ENCODE results near the gene LEMD1.

The LEMD1 gene

DNA sequence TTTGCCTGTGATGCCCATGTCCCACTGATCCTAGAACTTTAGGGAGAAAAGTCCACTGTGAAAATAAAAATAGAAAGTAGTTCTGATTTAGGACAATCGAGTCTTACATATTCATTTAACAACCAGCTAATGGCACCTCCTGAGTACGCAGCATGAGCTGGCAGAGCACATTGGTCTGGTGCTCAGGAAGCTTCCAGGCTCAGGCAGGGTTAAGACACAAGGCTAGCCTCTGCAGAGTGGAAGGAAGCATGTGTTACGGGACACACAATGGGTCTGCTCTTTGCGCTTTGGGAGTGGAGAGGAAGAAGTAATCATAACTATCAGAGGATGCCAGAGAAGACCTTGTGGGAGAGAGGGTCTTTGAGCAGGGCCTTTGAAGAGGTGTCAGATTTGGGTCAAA is 61.0 kb downstream of the LEMD1 start:
- H3K27ac ChIP-seq = no peak overlapping the region
- TF ChIP-seq, protein P1, sequence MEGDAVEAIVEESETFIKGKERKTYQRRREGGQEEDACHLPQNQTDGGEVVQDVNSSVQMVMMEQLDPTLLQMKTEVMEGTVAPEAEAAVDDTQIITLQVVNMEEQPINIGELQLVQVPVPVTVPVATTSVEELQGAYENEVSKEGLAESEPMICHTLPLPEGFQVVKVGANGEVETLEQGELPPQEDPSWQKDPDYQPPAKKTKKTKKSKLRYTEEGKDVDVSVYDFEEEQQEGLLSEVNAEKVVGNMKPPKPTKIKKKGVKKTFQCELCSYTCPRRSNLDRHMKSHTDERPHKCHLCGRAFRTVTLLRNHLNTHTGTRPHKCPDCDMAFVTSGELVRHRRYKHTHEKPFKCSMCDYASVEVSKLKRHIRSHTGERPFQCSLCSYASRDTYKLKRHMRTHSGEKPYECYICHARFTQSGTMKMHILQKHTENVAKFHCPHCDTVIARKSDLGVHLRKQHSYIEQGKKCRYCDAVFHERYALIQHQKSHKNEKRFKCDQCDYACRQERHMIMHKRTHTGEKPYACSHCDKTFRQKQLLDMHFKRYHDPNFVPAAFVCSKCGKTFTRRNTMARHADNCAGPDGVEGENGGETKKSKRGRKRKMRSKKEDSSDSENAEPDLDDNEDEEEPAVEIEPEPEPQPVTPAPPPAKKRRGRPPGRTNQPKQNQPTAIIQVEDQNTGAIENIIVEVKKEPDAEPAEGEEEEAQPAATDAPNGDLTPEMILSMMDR (conservative IDR thresholded peaks at IDR 0.05) = no peak

DNA sequence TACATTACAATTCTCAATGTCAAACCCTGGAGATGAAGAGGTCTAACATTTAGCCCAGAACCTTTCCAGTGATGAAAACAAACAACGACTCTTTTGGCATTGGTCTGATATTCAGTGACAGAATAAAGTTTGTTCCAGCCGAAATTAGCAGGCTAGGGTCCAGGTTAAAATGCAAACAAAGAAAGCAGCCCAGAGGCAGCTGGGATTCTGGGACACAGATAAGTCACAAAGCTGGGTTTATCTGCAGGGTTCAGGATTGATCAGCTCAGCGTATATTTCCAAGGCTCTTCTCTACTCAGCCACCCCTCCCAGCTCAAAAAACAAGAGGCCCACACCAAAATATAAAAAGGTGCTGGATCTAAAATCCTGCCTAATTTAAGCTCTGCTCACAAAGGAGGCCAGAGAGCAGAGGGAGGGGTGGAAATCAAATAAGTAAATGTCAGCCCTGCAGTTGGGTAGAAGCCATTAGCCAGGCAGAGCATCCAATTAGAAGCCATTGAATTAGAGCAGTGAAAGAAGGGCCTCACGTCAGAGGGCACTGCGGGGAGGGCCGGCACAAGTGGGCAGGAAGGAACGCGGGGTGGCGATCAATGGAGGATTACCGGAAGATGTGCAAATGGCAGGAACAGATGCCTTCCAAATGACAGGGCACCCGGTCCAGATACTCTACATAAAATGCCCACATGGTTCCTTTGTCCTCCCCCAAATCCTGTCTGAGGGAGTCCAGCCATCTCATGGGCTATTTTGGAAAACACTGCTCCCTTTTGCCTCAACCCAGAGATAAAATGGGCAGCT is 61.9 kb downstream of the LEMD1 start:
- H3K27ac ChIP-seq = no peak overlapping the region
- TF ChIP-seq, protein P1 (conservative IDR thresholded peaks at IDR 0.05) = no peak

DNA sequence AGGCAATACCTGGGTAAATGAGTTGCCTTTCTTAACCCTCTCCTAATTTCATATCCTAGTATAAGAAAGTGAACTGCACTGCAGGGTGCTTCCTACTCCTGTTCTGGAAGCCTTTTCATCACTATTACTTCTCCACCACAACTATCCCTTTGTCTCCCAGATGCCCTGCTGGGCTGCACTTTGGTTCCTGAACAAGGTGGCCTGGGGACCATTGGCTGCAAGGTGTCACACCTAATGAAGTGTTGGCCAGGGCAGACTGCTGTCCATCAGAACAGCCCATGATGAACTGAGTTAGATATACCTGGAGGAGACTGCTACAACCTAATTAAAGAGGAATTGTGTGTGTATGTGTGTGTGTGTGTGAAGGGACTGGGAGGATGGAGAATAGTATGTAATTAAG is 63.3 kb downstream of the LEMD1 start:
- TF ChIP-seq, protein P1 (conservative IDR thresholded peaks at IDR 0.05) = no peak
- H3K27ac ChIP-seq = no peak overlapping the region

DNA sequence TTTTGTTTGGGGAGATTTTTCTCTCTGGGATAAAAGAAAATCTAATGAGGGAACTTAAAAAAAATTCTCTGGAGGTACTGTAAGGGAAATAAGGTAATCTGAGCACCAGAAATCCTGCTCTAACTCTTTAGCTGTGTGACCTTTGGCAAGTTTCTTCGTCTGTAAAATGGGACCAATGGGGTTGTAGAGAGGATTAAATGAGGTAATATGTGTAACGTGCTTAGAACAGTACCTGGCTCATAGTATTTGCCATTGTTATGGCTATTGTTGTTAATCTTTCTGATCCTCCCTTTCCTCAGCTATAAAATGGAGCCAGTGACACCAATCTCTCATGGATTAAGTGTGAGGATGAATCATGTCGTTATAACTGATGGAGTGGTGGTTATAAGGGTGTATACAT is 64.3 kb downstream of the LEMD1 start:
- TF ChIP-seq, protein P1 (conservative IDR thresholded peaks at IDR 0.05) = no peak
- H3K27ac ChIP-seq = no peak overlapping the region

DNA sequence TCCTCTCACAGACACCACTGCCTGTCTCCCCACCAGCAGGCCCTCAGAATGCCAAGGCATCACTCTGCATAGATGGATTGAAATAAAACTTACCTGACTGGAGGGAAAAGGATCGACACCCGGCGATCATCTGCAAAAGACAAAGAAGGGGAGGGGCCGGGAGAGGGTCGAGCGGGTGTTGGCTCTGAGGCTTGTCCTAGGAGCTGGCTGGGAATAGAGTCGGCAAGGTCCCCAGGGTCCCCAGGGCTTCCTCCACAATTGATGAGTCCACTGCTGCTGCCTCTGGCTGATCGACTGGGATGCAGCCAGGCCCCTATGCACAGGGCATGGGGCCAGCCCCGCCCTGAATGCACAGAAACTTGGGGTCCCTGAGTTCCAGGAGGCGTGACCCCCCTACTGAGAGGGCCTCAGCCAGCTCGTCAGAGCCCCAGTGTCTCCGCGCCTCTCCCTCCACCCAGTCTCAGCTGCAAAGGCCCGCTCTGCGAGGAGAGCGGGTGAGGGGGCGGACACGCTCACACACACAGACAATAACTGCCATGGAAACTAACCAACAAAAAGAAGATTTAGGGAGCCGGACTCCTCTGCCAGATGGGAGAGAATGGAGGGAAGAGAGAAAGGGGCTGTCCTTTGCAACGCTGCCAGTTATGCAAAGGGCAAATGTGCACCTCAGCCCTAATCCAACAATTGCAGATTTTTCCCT is 65.3 kb downstream of the LEMD1 start, which contains the start of gene KLHDC8A:
Gene KLHDC8A (minus strand): TSS at position 483 of the 700 bp plus-strand sequence. CDS start 13,318 bp downstream, outside the sequence.
- no peak within 1 kb of the TSS for H3K27ac ChIP-seq
- TF ChIP-seq, protein P1 (conservative IDR thresholded peaks at IDR 0.05) = no peak

DNA sequence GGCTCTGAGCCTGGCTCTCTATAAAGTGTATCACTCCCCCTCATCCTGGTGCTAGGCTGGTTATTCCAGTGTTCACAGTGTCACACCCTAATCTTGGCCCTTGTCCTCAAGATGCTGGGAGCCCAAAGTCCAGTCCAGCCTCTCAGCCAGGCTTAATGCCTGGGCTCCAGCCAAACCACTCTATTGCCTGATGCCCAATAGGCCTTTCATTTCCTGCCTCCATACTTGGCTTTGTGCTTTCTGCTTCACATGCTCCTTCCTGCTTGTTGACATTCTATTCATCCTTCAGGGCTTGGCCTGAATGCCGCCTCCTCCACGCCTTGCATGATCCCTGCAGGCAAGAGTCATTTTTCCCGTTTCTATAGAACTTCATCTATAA is 66.8 kb downstream of the LEMD1 start:
- no peak overlapping the region for H3K27ac ChIP-seq

More for the DNA sequence above, 66.8 kb downstream of the LEMD1 start:
- TF ChIP-seq, protein P1 (conservative IDR thresholded peaks at IDR 0.05) = no peak
